Measurements from ENCODE around the gene ZNF512B.

ZNF512B gene

GRCh38 chr20:63953764-63954429, 15.8 kb downstream of the ZNF512B start:
- Histone ChIP-seq H3K36me3 (ENCODE audit: control insufficient read depth, insufficient read depth, low read length) (peaks cover 10% of the 10 kb centered on the region), H3K4me3 (replicated peaks; ENCODE audit: low read depth, low read length) (no peak overlapping the region; the same call in 1 of the 2 replicates), H3K27me3 (replicated peaks; ENCODE audit: control insufficient read depth, insufficient read depth, low read length) (no peaks in the 10 kb centered on the region)
- DNase-seq (ENCODE audit: extremely low read depth, insufficient read length): no peak
- no peak for TF ChIP-seq CTCF (IDR thresholded peaks at IDR 0.05; ENCODE audit: insufficient read depth, low read length, poor library complexity, severe bottlenecking)

GRCh38 chr20:63952769-63953168, 17.0 kb downstream of the ZNF512B start:
- H3K4me3 ChIP-seq (replicated peaks; ENCODE audit: low read depth, low read length): no peak overlapping the region

GRCh38 chr20:63952210-63952535, 17.6 kb downstream of the ZNF512B start:
- no peaks in the 10 kb centered on the region for H3K27me3 ChIP-seq (replicated peaks; ENCODE audit: control insufficient read depth, insufficient read depth, low read length)
- DNase-seq (ENCODE audit: extremely low read depth, insufficient read length): no peak
- no peak for TF ChIP-seq CTCF (IDR thresholded peaks at IDR 0.05; ENCODE audit: insufficient read depth, low read length, poor library complexity, severe bottlenecking)
- H3K4me3 ChIP-seq (replicated peaks; ENCODE audit: low read depth, low read length): no peak overlapping the region
- H3K36me3 ChIP-seq (ENCODE audit: control insufficient read depth, insufficient read depth, low read length): peaks cover 8% of the 10 kb centered on the region

More at GRCh38 chr20:63952769-63953168, 17.0 kb downstream of the ZNF512B start:
- H3K36me3 ChIP-seq (ENCODE audit: control insufficient read depth, insufficient read depth, low read length): peaks cover 8% of the 10 kb centered on the region
- no peak for TF ChIP-seq CTCF (IDR thresholded peaks at IDR 0.05; ENCODE audit: insufficient read depth, low read length, poor library complexity, severe bottlenecking)
- no peak for DNase-seq (ENCODE audit: extremely low read depth, insufficient read length)
- H3K27me3 ChIP-seq (replicated peaks; ENCODE audit: control insufficient read depth, insufficient read depth, low read length): no peaks in the 10 kb centered on the region

GRCh38 chr20:63951398-63952209, 18.1 kb downstream of the ZNF512B start:
- peaks cover 8% of the 10 kb centered on the region for H3K36me3 ChIP-seq (ENCODE audit: control insufficient read depth, insufficient read depth, low read length)
- no peak for TF ChIP-seq CTCF (IDR thresholded peaks at IDR 0.05; ENCODE audit: insufficient read depth, low read length, poor library complexity, severe bottlenecking)
- H3K27me3 ChIP-seq (replicated peaks; ENCODE audit: control insufficient read depth, insufficient read depth, low read length): no peaks in the 10 kb centered on the region
- no peak overlapping the region for H3K4me3 ChIP-seq (replicated peaks; ENCODE audit: low read depth, low read length)
- no peak for DNase-seq (ENCODE audit: extremely low read depth, insufficient read length)

GRCh38 chr20:63950701-63951397, 18.9 kb downstream of the ZNF512B start:
- Histone ChIP-seq H3K27me3 (replicated peaks; ENCODE audit: control insufficient read depth, insufficient read depth, low read length) (no peaks in the 10 kb centered on the region), H3K36me3 (ENCODE audit: control insufficient read depth, insufficient read depth, low read length) (peaks cover 8% of the 10 kb centered on the region), H3K4me3 (replicated peaks; ENCODE audit: low read depth, low read length) (no peak overlapping the region)
- no peak for DNase-seq (ENCODE audit: extremely low read depth, insufficient read length)
- TF ChIP-seq CTCF (IDR thresholded peaks at IDR 0.05; ENCODE audit: insufficient read depth, low read length, poor library complexity, severe bottlenecking): no peak
